Stimulated activated CD4-positive, alpha-beta T cell treated with anti-CD3 and anti-CD28 coated beads, TNF-alpha, amount 100 ng/mL, for 48 hours (primary cell): Measurements from ENCODE around the gene HPGD.

Experiments used
- DNase-seq, 3 donors: peaks; one replicate each; pipeline ENCODE4 v3.0.0-alpha.2; 2020; ENCODE audit warnings: low read depth in 3 of 3

Gene HPGD

DNA sequence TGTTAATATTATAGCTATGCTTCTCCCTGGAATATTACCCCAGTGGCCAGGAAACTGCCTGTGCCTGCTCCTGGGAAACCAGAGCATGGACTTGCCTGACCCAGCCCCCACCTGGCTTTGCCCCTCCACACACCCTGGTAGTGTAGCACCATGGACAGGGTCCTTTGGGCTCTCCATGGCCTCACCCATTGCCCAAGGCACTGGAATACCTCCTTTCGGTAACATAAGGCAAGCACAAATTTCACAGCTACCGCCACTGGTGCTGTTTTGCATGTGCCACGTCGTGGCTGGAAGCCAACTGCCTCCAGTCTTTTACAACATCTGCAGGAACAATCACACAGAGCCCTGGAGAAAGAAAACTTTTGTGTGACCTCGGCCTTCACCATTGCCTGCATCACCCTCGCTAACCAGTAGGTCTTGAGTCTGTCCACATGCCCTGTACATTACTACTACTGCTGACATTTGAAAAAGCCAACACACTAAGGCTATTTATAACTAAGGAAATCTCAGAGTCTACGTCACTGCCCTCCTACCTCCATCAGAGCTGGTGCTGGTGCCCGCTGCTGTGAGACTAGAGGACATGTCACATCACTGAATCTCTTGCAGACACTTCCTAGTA lies 47.7 kb downstream of the HPGD start:
- DNase-seq, result no peak

DNA sequence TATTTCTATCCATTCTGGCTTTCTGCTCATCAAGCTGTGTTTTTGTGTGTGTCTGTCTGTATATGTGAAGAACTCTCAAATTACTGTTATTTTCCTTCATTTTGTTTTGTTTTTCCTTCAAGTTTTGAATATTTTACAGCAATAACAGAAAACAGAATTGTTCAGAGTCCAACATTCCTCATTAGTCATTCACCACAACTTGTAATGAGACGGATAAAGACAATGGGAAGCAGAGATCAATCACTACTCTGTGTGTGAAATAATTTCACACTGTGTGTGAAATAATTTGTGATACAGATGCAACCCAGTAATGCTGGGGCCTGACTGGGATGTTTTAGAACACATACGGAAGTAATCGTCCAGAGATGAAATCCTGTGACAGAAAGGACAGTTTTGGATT lies 55.2 kb downstream of the HPGD start:
- no peak for DNase-seq

DNA sequence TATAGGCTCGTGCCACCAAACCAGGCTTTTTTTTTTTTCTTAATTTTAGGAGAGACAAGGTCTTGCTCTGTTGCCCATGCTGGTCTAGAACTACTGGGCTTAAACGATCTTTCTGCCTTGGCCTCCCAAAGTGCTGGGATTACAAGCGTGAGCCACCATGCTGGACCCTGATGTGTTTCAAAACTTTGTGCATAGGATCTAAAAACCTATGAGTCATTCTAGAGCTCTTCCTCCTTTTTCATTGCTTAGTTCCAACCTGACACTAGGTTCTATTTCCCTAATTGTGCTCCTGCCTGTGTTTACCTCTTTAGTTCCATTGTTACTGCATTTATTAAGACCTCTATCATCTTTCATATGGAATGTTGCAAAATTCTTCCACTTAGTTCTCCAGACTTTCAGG lies 57.3 kb downstream of the HPGD start:
- DNase-seq, result no peak

DNA sequence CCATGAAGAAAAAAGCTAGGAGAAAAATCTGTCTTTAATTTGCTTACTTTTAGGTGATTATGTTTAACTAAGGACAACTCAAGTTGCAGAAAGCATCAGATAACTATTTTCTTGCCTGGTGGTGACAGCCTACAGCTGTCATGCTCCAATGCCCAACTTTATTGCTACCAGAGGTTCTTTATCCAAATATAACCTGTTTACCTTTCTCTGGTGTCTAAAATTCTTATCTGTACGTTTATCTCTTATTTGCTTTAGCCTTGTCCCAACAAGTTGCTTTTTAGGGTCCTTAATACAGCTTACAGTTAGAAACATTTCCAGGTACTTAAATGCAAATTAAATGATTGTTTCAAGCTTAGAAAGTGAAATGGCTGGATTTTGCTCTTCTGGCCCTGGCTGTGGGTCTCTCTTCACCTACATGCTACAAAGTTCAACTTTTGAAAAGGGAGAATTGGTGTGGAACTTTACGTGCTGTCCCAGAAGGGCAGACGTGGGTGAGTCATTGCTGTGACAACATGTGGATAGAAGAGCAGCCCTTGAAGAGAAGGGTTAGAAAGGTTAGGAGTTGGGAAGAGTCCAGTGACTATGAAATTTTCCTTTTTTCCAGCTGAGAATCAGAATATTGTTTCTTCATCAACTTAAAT lies 60.7 kb downstream of the HPGD start:
- DNase-seq, result no peak

- no peak for DNase-seq
These were observed 61.6 kb downstream of the HPGD start for GRCh38 chr4:174460684-174461083.

- DNase-seq, result no peak
These were observed 64.8 kb downstream of the HPGD start for GRCh38 chr4:174457468-174457867.

DNA sequence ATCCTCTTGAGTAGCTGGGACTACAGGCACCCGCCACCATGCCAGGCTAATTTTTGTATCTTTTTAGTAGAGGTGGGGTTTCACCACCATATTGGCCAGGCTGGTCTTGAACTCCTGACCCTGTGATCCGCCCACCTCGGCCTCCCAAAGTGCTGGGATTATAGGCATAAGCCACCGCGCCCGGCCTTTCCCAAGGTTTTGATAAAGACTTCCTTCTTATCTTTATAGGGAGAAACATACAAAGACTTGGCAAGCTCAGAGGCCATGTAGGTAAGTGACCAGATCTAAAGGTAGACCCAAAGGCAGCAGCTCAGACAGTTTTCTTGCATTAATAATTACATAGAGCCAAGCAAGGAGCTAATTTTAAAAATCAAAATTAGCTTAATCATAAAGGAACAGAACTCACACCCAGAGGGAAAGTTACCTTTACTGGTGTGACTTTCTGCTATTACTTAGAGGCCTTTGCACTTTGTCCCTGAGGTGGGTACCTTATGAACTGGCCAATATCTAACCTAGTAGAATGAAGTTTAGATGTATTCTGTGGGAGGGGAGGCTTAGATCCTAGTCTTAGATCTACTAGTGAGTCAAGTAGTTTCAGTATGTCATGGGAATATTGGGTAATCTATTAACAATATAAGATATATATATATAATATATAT lies 67.3 kb downstream of the HPGD start:
- no peak for DNase-seq

GRCh38 chr4:174451718-174452296 lies 70.5 kb downstream of the HPGD start:
- DNase-seq, result no peak

GRCh38 chr4:174450786-174451125 lies 71.5 kb downstream of the HPGD start:
- no peak for DNase-seq

- DNase-seq, result no peak
These were observed 72.1 kb downstream of the HPGD start for GRCh38 chr4:174449944-174450785.

- no peak for DNase-seq
These were observed 73.1 kb downstream of the HPGD start for GRCh38 chr4:174449152-174449551.

GRCh38 chr4:174444390-174444789 lies 77.9 kb downstream of the HPGD start:
- DNase-seq, result no peak
